Choroid plexus epithelial cell (primary cell): Measurements from ENCODE around the gene WDR91.

Source experiments
- DNase-seq: peaks from one replicate; pipeline ENCODE4 v3.0.0-alpha.2; 2010; ENCODE audit warnings: low read depth
- H3K4me3 ChIP-seq: 2 replicates; pipeline ENCODE4 v1.5.1; 2011; ENCODE audit warnings: low read depth, mild to moderate bottlenecking, control low read depth, low read length, moderate library complexity
- TF ChIP-seq, protein P1 (sequence below): conservative IDR thresholded peaks from 2 replicates; pipeline ENCODE4 v1.5.1; 2011; ENCODE audit warnings: low read depth, mild to moderate bottlenecking, control low read depth, inconsistent platforms, low read length, moderate library complexity

WDR91 gene

GRCh38 chr7:135251496-135252391, 40.4 kb upstream of the WDR91 start:
- TF ChIP-seq, protein P1, sequence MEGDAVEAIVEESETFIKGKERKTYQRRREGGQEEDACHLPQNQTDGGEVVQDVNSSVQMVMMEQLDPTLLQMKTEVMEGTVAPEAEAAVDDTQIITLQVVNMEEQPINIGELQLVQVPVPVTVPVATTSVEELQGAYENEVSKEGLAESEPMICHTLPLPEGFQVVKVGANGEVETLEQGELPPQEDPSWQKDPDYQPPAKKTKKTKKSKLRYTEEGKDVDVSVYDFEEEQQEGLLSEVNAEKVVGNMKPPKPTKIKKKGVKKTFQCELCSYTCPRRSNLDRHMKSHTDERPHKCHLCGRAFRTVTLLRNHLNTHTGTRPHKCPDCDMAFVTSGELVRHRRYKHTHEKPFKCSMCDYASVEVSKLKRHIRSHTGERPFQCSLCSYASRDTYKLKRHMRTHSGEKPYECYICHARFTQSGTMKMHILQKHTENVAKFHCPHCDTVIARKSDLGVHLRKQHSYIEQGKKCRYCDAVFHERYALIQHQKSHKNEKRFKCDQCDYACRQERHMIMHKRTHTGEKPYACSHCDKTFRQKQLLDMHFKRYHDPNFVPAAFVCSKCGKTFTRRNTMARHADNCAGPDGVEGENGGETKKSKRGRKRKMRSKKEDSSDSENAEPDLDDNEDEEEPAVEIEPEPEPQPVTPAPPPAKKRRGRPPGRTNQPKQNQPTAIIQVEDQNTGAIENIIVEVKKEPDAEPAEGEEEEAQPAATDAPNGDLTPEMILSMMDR, result no peak
- H3K4me3 ChIP-seq, result no peak overlapping the region
- DNase-seq, result no peak

- DNase-seq, result no peak
- H3K4me3 ChIP-seq, result no peak overlapping the region
- TF ChIP-seq, protein P1, result no peak
Measured at GRCh38 chr7:135248546-135248945, 37.2 kb upstream of the WDR91 start.

DNA sequence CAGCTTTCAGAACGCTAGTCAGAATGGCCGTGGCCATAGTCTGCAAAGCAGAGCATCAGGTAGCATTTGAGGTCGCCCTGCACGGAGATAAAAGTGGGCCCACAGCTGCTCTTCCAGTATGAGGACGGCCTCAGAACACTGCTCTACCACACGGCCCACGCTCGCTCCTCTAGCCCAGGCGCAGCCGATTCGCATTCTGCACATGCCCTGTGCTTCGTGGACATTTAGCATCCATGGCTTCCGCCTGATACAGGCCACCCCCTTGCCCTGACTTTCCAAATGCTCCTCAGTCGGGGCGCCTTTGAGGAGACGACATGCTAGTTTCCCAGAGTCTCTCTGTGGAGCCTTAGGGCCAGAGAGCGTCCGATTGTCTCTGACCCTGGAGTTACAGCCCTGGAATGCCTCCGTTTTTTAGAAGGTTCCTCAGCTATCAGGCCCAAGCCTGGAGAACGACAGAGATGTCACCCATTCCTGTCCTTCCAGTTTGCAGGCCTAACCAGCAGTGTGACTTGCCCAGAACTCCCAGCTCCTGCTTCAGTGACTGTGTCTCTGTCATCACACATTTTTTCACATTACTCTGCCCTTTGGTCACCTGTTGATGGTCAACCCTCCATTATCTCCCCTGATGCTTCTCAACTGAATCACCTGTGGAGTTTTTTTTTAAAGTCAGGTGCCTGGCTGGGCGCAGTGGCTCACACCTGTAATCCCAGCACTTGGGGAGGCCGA, 36.6 kb upstream of the WDR91 start:
- no peak for DNase-seq
- TF ChIP-seq, protein P1, result no peak
- H3K4me3 ChIP-seq, result no peak overlapping the region

- TF ChIP-seq, protein P1, result no peak
- no peak for DNase-seq
- H3K4me3 ChIP-seq, result no peak overlapping the region
Measured at GRCh38 chr7:135246191-135246825, 35.0 kb upstream of the WDR91 start.

GRCh38 chr7:135245226-135246190, 34.2 kb upstream of the WDR91 start:
- TF ChIP-seq, protein P1, result no peak
- DNase-seq, result no peak
- no peak overlapping the region for H3K4me3 ChIP-seq

- DNase-seq, result no peak
- TF ChIP-seq, protein P1, result no peak
- H3K4me3 ChIP-seq, result no peak overlapping the region
Measured at GRCh38 chr7:135242096-135242684, 30.9 kb upstream of the WDR91 start.
